HG03045 (cell line): ENCODE measurements around the gene GALNT2.

Experiments
- ATAC-seq: cut with Tn5 transposase; IDR thresholded peaks from one replicate; pipeline ENCODE4 v1.9.1; 2021; ENCODE audit warnings: mild to moderate bottlenecking, moderate library complexity; ENCODE audit not compliant: unreplicated experiment

The GALNT2 gene

DNA sequence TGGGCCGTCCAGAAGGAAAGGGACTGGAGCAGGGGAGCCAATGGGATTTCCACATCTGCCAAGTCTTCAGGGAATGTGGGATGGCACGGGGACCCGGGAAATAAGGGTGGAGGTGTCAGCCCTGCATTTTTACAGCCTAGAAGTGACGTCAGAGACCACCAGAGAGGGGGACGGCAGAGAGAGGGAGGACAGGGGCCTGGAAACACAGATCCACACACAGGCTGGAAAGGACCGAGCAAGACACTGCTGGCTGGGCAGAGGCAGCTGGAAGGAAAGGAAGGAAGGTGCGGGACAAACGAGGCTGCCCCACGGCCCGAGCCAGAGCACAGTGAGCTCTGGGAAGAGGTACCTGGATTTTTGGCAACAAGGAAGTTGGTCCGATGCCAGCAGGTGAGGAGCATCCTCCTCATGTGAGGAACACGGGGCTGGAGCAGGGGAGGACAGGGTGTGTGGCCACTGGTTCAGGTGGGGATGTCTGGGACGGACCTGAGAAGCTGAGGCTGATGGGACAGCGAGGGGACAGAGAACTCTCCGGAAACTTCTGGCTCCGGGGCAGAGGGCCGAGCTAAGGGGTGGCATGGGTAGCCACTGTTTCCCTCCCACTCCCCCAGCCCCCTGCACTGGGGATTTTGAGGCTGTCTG lies 220.8 kb downstream of the GALNT2 start:
- ATAC-seq: no peak

DNA sequence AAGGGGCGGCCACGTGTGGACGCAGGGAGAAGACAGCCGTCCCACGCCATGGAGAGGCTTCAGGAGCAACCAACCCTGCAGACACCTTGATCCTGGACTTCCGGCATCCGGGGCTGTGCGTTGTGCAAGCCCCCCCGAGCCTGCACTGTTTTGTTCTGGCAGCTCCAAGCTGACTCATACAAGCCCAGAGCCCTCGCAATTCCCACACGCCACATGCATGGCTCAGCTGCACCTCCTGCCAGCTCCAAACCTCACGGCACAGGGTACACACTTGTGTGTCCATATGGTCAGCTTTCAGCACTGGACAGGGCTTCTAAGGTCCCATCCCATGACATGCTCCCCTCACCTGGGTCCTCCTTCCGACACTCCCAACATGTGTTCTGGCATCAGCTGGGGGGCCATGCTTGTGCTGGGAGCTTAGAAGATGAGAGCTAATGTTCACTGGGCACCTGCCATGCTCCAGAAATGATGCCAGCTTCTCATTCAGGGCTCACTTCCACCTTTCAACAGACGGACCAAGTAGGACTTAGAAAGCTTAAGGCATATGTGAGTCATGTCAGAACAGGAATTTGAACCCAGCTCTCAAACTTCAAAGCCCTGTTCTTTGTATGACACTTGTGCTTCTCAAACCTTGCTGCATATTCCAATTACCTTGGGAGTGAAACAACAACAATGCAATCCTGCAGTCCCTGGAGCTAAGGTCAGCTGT lies 221.8 kb downstream of the GALNT2 start:
- ATAC-seq: no peak

GRCh38 chr1:230289350-230289644 lies 222.3 kb downstream of the GALNT2 start:
- ATAC-seq: no peak

DNA sequence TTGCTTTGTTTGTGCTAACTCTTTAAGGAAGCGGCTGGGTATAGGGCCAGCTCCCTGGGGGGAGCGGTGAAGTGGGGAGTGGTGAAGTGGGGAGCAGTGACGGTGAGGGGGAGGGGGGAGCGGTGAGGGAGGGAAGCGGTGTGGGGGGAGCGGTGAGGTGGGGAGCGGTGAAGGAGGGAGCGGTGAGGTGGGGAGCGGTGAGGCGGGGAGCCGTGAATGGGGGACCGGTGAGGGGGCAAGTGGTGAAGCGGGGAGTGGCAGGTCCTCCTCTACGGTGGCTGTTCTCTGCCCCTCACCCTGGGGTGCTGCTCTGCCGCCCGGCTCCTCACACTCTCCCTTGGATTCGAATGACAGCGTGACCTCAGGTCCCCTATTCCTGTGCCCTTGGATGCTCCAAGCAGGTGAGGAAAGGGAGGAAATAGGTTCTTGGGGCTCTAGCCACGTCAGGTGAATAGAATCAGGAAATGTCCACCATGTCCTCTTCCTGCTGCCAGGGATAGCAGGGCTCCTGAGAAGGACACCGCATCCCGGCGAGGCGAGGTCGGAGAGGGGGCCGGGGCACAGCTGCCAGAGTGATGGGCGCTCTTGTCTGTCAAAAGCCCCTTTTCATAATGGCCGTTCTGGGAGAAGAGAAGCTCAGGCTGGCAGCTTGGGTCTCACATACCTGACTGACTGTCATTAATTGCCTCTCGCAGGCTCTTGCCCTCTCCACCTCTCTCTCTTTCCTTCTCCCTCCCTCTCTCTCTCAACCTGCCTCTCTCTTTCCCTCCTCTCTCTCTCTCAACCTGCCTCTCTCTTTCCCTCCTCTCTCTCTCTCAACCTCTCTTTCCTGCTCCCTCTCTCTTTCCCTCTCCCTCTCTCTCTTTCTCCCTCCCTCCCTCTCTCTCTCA lies 224.9 kb downstream of the GALNT2 start:
- ATAC-seq: no peak

- ATAC-seq: no peak
Observed at GRCh38 chr1:230292689-230293389, 225.8 kb downstream of the GALNT2 start.

DNA sequence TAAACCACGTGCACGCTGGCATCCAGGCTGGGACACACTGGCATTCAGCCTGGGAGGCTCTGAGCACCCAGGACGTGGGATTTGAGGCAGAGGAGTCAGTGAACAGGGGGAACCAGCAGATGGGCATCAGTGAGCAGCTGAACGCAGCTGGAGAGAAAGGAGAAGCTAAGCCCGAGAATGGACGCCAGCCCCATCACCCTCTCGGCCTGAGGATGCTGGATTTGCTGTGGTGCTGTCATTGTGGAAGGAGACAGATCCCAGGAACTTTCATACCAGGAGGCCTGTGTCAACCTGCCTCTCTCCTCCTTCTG lies 226.3 kb downstream of the GALNT2 start:
- no peak for ATAC-seq

- ATAC-seq: no peak
Observed at GRCh38 chr1:230295367-230295766, 228.3 kb downstream of the GALNT2 start.

DNA sequence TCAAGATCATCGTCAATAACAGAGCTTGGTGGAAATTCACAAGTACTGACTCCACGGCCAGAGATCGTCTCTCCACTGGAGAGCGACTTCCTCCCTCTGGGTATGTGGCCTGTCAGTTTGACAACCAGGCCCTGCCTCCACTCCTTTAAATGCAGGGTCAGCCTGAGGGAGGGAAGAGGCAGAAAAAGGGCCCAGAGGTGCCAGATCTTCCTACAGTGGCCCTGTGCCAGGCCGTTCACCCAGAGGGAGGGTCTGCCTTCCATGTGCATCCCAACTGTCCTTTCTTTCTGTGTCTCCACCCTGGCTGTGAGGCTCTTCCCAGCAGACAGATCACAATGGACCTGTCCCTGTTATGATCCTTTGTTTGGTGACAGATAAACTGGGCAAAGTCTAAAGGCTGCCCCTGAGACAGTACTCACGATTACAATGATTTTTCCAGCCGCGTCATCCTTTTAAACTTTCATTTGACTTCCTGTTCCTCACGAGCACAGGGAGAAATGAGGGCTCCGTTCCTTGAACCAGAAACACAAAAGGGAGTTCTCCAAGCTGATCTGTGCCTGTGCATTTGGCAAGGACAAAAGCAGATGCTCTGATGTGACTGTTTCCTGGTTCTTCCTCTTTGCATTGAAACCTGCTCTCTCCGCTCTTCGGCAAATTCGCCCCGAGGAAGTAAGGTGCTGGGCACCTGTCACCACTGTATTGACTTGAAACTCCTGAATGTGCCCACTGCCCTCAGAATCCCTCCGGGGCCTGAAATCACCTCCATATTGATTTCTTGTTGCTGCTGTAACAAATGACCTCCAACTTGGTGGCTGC lies 232.4 kb downstream of the GALNT2 start:
- no peak for ATAC-seq

- ATAC-seq: no peak
Observed at GRCh38 chr1:230300322-230301301, 233.6 kb downstream of the GALNT2 start.

DNA sequence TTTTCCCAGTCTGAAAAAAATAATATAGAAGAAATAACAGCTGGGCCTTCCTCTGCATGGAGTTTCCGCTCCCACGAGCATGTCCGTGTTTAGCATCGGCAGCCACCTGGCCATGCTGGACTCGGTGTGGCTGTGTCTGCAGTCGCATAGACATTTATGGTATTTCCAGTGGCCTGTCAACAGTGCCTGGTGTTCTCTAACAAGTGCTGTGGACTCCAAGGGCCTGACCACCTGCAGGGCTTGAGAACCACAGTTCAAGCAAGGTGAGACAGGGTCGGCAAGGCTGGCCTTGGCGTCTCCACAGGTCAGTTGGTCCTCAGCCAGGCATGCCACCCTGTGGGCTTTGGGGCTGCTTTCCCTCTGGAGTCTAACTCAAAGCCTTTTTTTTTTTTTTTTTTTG lies 234.3 kb downstream of the GALNT2 start:
- ATAC-seq: no peak

DNA sequence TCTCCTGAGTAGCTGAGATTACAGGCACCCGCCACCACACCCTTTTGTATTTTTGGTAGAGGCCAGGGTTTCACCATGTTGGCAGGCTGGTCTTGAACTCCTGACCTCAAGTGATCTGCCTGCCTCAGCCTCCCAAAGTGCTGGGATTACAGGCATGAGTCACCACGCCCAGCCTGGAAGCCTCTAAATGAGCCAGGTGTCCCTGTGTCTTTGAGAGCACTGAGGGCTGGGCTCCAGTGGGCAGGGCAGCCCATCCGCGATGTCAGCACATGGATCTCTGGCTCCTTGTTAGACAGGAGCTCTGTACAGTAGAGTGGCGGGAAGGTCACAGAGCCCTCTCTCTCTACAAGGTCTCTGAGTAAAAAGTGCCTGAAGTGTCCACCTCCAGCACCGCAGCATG lies 234.8 kb downstream of the GALNT2 start:
- ATAC-seq: no peak

- no peak for ATAC-seq
Observed at GRCh38 chr1:230303069-230303468, 236.0 kb downstream of the GALNT2 start.

DNA sequence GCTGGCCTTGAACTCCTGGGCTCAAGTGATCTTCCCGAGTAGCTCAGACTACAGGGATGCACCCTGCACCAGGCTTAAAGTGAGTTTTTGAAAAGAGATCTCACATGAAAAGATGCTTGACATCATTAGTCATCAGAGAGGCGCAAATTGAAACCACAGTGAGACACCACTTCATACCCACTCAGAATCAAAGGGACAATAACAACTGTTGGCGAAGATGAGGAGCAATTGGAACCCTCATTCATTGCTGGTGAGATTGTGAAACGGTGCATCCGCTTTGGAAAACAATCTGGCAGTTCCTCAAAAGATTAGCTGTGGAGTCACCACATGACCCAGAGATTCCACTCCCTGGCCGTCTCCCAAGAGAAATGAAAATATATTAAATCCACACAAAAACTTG lies 236.8 kb downstream of the GALNT2 start:
- no peak for ATAC-seq

GRCh38 chr1:230306169-230306568 lies 239.1 kb downstream of the GALNT2 start:
- ATAC-seq: no peak

DNA sequence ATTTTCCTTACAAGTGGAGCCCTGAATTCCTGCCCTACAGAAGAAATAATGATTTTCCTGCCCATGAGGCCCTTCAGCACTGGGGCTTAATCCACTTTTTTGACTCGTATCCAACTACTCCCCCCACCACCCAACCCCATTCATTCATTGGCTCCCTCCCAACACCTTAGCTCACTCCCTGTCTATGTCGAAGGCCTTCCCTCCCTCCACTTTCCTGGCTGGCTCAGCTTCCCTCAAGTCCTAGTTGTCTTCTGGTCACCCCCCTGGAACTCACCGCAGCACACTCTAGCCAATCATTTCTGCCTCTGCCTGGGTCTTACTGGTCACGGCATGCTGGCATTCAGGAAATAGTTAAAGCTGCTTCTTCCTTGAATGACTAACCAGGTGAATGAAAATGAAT lies 240.2 kb downstream of the GALNT2 start:
- ATAC-seq: no peak

DNA sequence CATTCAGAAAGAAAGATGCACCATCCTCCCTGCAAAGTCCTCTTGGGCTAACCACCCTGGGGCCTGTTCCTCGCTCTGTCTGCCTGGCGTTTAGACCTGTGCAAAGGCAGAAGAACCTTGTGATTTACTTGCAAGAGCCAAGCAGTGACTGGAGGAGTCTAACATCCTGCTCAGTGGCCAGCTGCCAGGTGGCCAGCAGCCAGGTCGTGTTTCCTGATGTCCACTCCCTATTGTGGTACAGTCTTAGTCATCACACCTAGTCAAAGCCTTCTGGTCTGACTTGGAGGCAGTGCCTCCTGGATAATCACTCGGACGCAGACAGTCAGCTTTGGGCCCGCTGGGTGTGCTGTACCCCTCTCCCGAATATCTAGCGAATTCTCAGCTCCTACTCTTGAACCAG lies 241.0 kb downstream of the GALNT2 start:
- no peak for ATAC-seq

DNA sequence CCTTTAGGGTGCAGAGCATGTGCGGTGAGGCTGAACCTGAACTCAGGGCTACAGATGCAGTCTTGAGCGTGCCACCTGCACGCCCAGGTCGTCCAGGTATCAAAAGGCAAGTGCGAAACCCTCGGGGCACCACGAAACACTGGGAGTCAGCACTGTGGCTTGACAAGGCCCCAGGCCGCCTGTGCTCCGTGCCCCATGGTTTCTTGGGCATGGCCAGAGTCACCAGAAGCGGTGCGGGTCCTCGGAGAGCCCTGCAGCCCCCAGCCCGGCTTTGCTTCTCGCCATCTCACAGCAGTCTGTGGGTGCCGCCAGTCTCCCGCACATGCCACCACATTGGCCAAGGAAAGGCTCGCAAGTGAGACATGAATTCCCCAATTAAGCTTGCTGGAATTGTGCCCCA lies 241.8 kb downstream of the GALNT2 start:
- no peak for ATAC-seq

- no peak for ATAC-seq
Observed at GRCh38 chr1:230309646-230310177, 242.7 kb downstream of the GALNT2 start.
